GM21576 (cell line): ENCODE results near the gene OXNAD1.
A peak's percentile ranks its signal among the peaks of the same experiment; 100 is the strongest.
"Not testable (repeated sequence)": the region's sequence is repeated elsewhere in the genome, so short reads cannot be mapped to it uniquely, and the experiment has no call there.

ENCODE experiments used
- ATAC-seq: cut with Tn5 transposase; IDR thresholded peaks from one replicate; pipeline ENCODE4 v1.9.1; 2021; ENCODE audit warnings: mild to moderate bottlenecking, moderate library complexity; ENCODE audit not compliant: unreplicated experiment

Gene OXNAD1

DNA sequence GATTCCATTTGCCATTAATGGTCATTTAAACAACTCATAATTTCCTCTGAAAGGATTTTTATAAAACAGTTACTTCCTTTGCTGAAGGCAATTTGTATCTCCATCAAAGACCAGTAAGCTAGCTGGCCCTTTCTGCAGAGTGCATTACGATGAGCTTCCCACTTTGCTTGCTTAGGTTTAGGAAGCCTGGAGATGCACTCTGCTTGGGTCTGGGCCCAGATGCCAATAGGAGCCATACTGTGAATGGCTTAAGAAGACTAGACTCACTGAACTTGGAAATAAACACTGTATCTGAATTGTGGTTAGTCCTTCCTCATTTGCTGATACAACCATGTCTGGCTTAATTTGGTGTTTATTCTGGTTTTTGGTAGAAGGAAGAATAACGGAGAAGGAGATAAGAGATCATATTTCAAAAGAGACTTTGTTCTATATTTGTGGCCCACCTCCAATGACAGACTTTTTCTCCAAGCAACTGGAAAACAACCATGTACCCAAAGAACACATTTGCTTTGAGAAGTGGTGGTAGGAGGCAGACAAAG lies 38.1 kb downstream of the OXNAD1 start:
- ATAC-seq: no peak

DNA sequence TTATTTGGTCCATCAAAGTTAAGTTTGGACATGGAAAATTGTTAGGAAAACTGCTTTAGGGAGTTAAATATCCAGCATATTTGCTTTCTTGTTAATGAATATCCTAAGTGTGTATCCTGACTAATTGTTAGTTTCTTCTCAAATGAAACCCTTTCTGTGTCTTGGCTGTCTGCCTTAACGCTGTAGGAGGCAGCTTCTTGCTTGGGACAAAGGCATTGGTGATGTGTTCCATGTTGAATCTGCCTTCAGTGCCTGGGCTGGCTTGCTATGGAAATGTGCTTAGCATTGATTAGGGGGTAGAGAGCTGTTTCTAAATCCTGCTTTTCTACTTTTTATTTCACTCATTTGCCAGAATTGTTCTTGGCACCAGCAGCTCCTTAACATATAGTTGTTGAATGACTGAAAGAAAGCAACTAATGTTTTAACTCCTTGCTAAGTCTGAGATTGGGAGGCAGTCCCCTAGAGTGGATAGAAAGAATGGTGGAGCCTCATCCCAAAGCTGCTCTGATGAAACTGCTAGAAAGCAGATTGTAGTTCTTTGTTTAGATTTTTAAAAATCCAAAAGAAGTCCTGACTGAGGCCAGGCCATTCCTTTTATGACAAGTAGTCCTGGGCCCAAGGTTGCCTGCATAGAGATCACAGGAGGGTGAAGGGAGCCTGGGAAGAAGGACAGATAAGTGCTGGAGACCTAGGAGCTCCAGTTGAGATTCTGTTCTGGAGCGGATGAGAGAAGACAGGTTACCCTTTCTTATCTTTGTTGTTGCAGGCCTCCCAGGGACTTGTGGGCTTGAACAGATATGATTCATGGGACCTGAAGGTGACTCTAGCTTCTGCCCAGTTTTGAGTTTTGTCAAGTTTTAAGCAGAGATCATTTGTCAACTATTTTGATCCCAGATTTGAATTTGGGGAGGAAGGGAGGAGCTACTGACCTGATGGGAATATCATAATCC lies 39.3 kb downstream of the OXNAD1 start:
- ATAC-seq: no peak

DNA sequence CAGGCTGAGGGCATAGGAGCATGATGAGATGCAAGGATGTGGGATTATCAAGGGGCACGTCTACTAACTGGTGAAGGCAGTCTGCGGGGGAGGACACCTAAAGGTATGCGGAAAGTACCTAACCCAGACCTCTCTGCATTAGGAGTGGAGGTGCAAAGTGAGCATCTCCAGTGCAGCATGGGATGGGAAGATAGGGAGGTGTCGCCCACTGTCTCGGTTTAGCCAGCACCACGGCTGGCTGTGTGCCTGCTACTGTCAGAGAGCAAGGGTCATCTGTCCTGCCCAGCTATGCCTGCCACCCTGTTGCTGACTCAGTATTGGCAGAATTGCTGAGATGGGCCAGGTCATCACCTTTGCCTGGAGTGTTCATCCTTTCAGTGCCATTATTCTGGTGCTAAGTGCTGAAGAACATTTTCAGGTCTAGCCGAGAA lies 40.1 kb downstream of the OXNAD1 start:
- no peak for ATAC-seq

DNA sequence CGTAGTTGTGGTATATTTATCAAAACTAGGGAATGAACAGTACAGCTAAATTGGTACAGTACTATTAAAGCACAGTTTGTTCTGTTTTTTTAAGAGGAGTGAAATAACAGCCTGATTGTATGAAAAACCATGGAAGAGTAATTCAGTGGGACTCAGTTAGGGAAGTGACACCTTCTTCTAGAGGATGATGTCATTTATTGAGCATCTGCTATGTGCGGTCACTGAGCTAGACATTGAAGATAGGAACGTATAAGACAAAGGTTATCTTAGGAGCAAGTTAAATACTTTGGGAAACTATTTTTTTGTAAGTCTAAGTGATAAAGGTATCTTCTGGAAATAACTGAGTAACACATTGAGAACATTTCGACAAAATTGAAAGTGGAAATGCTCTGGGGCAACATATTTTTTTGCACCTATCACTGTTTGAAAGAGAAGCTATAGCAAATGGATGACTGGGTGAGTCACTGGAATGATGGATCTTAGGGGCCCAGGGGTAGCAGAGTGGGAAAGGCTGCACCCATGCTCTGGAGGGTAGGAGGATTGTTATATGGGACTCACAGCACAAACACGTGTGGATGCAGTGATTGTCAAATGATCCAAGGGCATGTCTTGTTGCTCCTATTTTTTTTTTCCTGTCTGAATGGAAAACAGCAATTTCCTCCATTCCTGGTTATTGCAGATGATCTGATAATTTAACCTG lies 43.0 kb downstream of the OXNAD1 start:
- ATAC-seq: no peak

DNA sequence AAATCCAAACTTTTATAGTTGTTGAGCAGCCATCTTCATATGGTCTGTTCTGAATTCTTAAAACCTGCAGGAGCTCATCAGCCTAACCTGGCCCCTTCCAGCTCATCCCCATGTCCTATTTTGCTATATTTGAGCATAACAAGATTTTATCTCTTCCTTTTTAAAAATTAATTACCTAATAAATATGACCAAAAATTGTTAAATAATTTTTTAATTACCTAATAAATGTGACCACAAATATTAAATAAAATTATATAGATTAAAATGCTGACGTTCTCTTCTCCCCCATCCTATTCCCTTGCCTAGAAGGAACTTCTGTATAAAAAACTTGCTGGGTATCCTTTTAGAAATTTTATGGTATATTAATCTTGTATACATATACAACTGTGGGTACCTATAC lies 43.7 kb downstream of the OXNAD1 start:
- ATAC-seq: no peak

DNA sequence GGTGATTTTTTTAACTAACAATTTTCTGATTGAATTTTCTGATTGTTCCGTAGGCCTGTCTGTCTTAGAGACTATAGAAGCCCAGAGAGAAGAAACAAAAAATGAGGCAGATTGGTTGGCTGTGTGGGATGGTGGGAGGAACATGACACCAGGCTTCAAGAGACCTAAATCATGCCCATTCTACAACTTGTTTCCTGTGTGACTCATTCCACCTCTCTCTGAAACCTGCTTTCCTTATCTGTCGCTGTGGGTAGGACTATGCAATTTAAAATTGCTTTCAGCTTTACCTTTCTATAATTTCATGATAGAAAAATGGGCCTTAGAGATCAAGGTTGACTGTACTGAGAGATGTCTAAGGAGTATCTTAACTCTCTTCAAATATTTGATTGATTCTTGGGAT lies 44.5 kb downstream of the OXNAD1 start:
- peak; percentile 91 for ATAC-seq

DNA sequence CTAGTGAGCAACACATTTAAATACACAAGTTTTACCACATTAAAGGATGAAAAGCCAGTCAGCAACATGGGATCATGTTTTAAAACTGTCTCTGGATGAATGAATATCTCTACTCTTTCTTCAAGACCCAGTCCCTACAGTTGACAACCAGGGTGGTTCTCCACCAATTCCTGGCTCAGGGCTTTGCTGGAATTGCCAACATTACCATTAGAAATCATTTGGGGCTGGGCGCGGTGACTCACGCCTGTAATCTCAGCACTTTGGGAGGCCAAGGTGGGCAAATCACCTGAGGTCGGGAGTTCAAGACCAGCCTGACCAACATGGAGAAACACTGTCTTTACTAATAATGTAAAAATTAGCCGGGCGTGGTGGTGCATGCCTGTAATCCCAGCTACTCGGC lies 45.5 kb downstream of the OXNAD1 start:
- ATAC-seq: not testable (repeated sequence)

DNA sequence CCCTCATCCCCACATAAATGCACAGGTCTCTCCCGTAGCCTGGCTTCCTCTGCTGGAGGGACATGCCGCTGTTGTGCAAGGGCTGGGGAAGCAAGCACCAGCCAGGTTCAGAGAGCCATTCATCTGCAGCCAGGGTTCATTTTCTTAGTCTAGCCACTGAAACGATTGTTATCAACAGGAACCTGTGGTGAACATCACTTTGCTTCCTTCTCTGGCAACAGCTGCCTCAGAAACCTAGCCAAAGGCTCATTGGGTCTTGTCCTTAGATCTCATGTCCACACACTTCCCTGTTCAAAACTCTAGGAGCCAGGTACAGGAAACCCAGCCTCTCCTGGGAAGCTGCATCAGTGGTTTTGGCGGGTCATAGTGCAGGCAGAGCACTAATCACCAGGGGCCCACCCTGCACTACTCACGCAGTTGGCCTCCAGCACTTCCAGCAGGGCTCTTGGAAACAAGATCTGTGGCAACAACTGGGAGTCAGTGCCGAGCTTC lies 47.0 kb downstream of the OXNAD1 start:
- ATAC-seq: peak; percentile 65

DNA sequence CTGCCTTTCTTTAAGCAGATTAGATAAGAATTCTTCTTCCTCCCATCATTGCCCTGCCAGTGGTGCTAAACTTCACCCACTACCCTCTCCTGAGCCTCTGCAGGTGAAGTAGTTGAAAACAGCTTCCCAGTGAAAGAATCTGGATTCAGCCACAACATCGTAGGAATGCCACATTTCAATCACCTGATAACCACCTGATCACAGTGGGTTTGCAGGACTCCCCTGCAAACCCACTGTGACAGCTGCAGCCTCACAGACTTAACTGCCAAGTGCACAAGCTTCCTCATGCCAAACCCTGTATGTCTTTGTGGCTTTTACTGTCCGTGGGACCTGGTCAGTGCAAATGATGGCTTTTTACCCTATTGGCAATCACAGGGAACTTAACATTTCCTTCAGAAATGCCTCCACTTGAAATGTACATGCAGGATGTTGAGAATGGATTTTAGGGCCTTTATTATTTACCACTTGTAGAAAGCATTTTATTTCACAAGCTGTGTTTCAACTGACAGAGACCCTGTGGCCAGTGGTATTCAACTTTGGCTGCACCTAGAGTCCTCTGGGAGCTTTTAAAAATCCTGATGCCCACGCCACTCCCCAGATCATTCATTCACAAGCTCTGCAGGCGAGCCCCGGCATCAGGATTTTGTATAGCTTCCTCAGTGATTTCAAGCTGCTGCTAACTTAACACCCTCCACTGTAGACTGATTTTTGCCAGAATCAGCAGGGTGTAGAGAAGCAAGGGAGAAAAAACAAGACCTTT lies 49.1 kb downstream of the OXNAD1 start:
- no peak for ATAC-seq

DNA sequence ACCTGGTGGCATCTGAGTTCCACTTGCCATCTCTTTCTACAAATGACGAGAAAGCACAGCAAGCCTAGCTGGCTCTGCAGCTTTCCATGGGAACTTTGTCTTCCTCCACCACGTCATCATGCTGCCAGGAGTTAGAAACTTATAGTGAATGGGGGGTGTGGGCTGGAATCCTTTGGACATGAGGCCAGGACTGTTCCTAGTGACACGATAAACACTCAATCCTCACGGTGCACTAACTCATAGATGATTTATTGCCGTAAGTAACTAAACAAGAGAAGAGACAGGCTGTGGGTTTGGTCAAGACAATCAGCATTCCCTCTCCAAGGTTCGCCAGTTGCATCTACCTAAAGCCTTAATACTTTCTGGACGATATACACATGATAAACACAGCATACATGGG lies 50.6 kb downstream of the OXNAD1 start:
- ATAC-seq: no peak

DNA sequence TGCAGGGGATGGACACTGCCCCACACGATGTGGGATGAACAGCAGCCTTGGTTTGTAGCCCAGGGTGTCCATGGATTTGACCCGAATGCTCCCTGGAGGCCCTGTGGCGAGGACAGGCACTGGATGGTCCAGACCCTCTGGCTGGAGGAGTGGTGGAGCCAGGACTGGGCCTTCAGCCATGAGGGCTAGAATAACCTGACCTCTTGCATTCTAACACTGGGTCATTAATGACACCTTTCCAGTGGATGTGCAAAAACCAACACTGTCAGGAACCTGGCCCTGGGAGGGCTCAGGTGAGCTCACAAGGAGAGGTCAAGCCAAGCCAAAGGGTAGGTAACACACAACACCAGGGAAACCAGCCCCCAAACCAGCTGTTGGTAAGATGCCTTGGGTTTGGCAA lies 51.4 kb downstream of the OXNAD1 start:
- no peak for ATAC-seq

DNA sequence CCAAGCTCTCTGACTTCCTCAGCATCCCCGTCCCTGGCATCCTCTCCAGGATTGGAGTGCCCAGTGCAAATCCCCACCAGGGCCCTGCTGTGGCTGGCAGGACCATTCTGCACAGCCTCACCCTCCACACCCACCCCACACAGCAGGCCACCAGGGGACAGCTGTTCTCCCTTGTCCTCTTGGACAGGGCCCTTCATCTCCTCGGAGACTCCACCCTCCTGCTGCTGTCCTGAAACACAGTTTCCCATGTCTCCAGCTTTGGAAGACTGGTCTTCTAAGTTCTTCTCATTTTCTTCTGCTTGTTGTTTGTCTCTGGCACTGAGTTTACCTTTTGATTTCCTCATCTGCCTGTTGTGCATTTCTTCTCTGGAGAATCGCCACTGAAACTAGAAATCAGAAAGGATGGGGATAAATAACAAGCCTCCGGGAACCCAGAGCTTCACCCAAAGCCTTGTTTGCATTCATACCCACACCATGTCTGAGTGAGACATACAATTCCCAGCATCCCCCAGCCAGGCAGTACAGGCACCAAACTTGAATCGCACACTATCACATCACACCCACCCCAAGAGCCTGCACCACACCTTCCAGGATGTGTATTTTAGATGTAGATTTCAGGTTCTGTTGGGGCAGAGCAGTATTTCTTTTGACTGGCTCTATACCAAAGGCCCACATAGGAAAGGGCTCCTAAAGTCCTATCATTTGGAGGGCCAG lies 52.0 kb downstream of the OXNAD1 start:
- ATAC-seq: no peak

DNA sequence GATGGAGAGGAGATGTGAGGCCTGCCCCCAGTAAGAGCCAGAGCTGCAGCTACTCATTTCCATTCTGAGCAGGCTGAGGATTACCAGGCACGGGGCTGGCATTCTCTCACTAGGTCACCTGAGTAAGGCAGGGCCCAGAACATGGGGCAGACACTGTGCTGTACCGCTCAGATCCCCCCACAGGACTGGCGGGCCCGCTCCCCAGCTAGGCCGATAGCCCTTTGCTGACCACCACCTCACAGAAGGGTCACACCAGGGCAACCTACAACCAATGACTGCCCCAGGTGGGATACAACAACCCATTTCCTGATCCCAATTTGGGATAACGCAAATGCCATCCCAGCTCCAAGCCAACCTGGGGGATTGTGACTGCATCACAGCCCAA lies 52.5 kb downstream of the OXNAD1 start:
- ATAC-seq: no peak

DNA sequence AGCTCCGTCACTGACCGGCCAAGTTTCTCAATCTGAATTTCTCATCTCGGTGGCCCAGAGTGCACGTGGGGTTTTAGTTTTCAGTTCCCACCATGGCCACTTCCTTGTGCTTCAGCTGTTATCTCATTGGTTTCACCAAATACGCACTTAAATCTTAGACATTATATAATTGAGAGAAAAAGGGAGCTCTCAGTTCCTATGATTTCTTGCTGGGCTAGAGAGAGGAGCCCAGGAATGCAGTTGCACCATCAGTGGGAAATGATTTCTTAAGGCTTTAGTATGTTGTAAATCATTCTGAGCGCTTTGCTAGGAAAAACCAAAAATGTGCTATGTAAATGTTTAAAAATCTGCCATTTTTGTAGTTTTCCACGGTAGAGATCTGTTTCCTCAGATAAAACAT lies 53.2 kb downstream of the OXNAD1 start:
- ATAC-seq: no peak

DNA sequence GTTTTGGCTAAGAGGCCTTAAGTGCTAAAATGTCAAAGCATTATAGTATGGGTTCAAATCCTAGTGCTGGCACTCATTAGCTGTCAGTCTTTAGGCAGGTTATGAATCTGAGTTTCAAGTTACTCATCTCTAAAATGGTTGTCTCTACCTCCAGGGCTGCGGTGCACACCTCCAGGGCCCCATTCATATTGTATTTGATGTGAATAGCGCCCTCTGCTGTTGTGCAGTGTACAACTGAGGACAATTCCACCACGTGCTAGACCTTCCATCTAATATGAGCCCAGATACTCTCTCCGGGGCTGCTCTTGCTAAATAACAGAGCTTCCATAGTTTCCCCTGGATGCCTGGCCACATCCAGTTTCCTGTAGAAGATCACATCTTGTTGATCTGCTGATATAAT lies 54.3 kb downstream of the OXNAD1 start:
- no peak for ATAC-seq

DNA sequence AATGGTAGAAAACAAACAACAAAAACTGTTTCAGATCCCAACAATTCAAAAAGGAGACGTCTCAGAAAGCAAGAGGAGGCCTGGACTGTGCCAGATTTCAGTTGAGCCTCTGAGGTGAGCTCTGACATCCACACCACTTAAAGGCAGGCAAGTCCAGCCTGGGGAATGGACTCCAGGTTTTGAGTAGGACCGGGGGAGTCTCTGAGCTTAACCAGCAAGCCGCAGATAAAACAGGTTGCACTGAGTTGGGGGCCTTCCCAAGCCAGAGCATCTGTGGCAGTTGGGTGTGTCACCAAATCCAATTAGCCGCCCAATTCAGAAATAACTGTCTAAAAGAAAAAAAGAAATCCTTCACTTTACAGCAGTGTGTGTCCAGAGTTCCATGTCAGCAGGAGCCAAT lies 54.7 kb downstream of the OXNAD1 start:
- no peak for ATAC-seq

DNA sequence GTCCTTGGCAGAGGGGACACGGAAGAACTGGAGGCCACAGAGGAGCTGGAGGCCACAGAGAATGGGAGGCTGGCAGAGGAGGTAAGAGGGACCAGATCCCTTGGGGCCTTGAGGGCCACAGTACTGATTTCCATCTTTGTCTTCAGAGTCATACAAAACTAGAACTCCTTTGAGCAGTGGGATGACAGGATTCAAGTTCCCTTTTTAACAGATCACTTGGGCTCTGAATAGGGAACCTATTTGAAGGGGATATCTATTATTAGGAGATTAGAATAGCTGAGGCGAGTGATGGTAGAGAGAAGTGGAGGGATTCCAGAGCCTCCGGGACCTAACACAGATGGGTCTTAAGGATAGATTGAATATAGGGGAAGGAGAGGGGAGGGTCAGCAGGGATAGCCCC lies 55.7 kb downstream of the OXNAD1 start:
- no peak for ATAC-seq

DNA sequence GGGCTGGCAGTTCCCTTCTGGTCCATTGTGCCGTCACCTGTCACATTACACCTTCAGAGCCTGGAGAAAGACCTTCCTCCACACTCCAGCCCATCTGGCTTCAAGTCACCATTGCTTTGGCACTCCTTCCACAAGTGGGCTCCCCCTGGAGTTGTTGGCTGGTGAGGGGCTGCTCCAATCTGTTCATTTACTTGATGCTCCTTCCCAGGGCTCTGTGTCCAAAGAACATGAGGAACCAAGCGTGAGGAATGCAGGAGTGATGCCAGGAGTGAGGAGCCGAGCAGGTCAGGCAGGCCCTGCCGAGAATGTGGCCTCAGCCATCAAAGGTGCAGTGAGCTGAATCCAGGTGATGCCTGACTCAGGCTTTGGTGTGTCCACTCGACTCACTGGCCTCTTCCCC lies 57.2 kb downstream of the OXNAD1 start:
- ATAC-seq: no peak

DNA sequence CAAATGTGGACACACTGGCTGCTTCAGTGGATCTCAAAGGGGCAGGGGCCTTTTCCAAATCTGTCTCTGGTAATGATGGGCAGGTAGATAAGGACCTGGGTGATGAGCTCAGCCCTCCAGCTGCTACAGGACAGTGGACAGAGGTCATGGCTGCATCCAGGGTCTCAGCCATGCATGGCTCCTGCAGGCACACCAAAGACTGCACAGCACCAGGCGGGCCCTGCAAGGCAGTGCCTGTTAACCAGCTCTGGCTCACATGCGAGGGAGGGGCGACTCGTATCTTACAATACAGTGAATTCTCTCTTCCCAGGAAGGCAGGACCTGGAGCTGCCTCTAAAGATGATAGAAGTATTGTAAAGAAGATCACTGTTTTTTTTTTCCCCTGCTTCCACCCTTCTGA lies 58.7 kb downstream of the OXNAD1 start:
- no peak for ATAC-seq

DNA sequence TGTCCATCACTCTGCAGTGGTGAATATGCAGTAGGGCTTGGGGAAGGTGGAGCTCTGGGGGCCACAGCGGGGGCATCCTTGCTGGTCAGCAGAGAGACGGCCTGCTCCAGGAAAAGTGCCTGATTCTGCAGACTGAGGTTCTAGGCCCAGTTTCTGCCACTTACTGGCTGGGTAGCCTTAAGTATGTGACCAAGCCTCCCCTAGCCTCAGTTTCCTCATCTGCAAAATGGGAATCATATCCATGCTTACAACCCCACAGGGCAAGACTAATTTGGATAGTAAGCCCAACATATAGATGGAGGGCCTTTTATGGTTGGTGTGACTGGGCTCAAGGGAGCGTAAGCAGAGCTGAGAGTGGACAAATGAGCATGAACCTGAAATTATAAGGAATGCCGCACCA lies 60.8 kb downstream of the OXNAD1 start:
- ATAC-seq: no peak
